Measurements from ENCODE around the gene IL19.

IL19 gene

DNA sequence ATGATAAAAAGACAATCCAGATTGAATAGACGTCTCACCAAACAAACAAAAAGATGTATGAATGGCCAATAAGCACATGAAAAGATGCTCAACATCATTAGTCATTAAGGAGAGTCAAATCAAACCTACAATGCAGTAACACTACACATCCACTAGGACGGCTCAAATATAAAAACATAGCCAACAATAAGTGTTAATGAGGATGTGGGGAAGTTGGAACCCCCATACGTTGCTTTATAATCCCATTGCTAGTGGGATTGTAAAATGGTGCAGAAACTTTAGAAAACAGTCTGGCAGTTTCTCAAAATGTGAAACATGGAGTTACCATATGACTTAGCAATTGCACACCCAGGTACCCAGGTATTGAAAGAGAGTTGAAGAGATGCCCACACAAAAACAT is 112.0 kb downstream of the IL19 start:
- Histone ChIP-seq H3K4me1 (ENCODE audit: control insufficient read depth, insufficient read depth, low read length) (no peaks in the 10 kb centered on the region), H3K36me3 (ENCODE audit: control insufficient read depth, insufficient read depth, low read length) (no peaks in the 10 kb centered on the region), H3K4me3 (ENCODE audit: low read depth, low read length) (no peak overlapping the region), H3K9me3 (ENCODE audit: control insufficient read depth, insufficient read depth, low read depth, low read length) (peaks cover 17% of the 10 kb centered on the region), H3K9ac (ENCODE audit: low read length) (no peak overlapping the region), H3K27me3 (ENCODE audit: control insufficient read depth, insufficient read depth, low read length) (no peaks in the 10 kb centered on the region), H3K27ac (ENCODE audit: low read depth, low read length) (no peak overlapping the region)

DNA sequence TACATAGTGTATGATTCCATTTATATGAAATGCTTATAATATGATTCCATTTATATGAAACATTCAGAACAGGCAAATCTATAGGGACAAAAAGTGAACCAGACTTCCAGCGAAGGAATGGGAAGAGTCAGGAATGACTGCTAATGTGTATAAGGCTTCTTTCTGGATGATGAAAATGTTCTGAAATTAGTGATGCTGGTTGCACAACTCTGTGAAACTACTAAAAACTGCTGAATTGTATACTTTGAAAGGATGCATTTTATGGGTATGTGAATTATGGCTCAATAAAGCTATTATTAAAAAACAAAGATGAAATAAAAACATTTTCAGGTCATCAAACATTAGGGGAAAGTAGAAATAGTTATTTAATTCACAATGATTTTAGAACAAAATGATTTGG is 112.6 kb downstream of the IL19 start:
- Histone ChIP-seq H3K27ac (ENCODE audit: low read depth, low read length) (no peak overlapping the region), H3K9me3 (ENCODE audit: control insufficient read depth, insufficient read depth, low read depth, low read length) (peaks cover 11% of the 10 kb centered on the region), H3K27me3 (ENCODE audit: control insufficient read depth, insufficient read depth, low read length) (no peaks in the 10 kb centered on the region), H3K4me3 (ENCODE audit: low read depth, low read length) (no peak overlapping the region), H3K36me3 (ENCODE audit: control insufficient read depth, insufficient read depth, low read length) (no peaks in the 10 kb centered on the region), H3K4me1 (ENCODE audit: control insufficient read depth, insufficient read depth, low read length) (no peaks in the 10 kb centered on the region), H3K9ac (ENCODE audit: low read length) (no peak overlapping the region)

DNA sequence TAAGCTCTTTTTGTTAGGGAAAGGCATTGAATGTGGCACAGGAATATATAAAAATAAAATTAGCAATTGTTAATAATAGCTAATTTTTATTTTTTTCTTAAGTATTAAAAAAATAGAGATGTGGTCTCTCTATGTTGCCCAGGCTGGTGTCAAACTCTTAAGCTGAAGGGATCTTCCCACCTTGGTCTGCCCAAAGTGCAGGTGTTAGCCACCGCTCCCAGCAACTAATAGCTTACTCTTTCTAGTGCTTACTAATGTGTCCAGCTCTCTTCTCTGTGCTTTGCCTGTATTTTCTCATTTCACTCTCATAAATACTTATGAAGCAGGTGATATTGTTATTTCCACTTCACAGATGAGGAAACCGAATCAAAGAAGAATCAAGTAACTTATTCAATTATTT is 113.3 kb downstream of the IL19 start:
- Histone ChIP-seq H3K9me3 (ENCODE audit: control insufficient read depth, insufficient read depth, low read depth, low read length) (peaks cover 4% of the 10 kb centered on the region), H3K27ac (ENCODE audit: low read depth, low read length) (no peak overlapping the region), H3K9ac (ENCODE audit: low read length) (no peak overlapping the region), H3K4me3 (ENCODE audit: low read depth, low read length) (no peak overlapping the region), H3K27me3 (ENCODE audit: control insufficient read depth, insufficient read depth, low read length) (no peaks in the 10 kb centered on the region), H3K4me1 (ENCODE audit: control insufficient read depth, insufficient read depth, low read length) (no peaks in the 10 kb centered on the region), H3K36me3 (ENCODE audit: control insufficient read depth, insufficient read depth, low read length) (no peaks in the 10 kb centered on the region)

DNA sequence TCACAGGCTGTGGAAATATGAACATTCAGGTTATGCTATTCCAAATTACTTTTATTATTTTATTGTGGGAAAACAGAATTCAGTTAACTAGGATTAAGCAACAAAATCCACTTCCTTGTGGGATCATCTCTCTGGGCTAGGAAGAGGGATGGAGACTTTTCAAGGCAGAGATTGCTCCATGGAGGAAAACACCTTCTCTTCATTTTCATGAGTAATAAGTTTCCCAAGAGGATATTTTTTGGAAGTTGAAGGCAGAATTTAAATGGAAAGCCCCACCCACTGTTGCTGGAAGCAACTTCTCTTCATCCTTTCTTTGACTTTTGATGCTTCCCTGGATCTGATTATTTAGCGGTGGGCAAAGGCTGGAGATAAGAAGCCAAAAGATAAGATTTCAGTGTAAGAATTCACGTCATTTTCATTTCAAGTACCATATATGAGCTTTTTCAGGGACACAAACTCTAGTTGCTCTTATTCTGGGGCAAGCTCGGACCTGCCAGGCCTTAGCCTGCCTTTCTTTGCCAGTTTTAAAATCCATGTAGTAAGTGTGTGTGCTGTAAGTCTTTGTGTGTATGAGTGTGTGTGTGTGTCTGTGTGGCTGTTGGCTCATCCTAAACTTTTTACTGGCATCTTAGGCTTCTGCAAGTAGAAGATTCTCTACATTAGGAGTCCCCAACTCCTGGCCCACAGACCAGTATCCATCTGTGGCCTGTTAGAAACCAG is 114.9 kb downstream of the IL19 start:
- Histone ChIP-seq H3K4me3 (ENCODE audit: low read depth, low read length) (no peak overlapping the region), H3K27me3 (ENCODE audit: control insufficient read depth, insufficient read depth, low read length) (no peaks in the 10 kb centered on the region), H3K27ac (ENCODE audit: low read depth, low read length) (no peak overlapping the region), H3K9me3 (ENCODE audit: control insufficient read depth, insufficient read depth, low read depth, low read length) (no peaks in the 10 kb centered on the region), H3K4me1 (ENCODE audit: control insufficient read depth, insufficient read depth, low read length) (peaks cover 10% of the 10 kb centered on the region), H3K36me3 (ENCODE audit: control insufficient read depth, insufficient read depth, low read length) (no peaks in the 10 kb centered on the region), H3K9ac (ENCODE audit: low read length) (no peak overlapping the region)

DNA sequence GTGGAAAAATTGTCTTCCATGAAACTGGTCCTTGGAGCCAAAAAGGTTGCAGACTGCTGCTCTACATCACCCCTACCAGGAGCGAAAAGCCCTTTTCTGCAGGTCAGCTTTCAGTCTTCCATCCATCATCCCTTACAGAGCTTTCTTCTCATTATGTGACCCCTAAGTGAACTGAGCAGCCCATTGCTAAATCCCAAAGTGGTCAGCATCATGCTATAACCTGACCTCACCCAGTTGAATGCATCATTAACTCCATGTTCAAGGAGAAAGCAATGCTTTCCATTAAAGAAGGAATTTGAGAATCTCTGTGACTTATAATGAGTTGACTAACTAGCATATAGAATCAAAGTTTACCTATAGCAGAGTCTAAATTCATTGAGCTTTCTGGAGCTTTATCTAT is 116.3 kb downstream of the IL19 start:
- Histone ChIP-seq H3K9ac (ENCODE audit: low read length) (no peak overlapping the region), H3K27ac (ENCODE audit: low read depth, low read length) (no peak overlapping the region), H3K36me3 (ENCODE audit: control insufficient read depth, insufficient read depth, low read length) (no peaks in the 10 kb centered on the region), H3K4me3 (ENCODE audit: low read depth, low read length) (no peak overlapping the region), H3K27me3 (ENCODE audit: control insufficient read depth, insufficient read depth, low read length) (no peaks in the 10 kb centered on the region; the same call in 1 of the 2 replicates), H3K4me1 (ENCODE audit: control insufficient read depth, insufficient read depth, low read length) (peaks cover 12% of the 10 kb centered on the region), H3K9me3 (ENCODE audit: control insufficient read depth, insufficient read depth, low read depth, low read length) (no peaks in the 10 kb centered on the region)

DNA sequence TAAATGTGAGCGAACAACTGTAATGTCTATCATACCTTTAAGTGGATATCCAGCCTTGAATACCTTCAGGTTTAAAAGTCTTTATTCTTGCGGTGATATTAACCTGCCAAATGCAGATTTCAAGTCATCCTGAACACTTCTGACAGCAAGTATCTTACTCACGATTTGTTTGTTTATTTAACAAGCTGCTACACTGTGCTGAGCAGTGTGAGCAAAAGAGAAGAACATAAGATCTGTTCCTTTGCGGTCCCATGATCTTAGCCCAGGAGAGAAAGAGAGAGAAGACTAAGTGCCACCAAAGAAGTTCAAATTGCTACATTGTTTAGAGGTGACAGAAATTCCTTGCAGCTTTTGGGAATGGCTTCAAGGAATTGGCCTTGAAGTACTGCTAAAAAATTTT is 117.1 kb downstream of the IL19 start:
- Histone ChIP-seq H3K4me3 (ENCODE audit: low read depth, low read length) (no peak overlapping the region), H3K9me3 (ENCODE audit: control insufficient read depth, insufficient read depth, low read depth, low read length) (no peaks in the 10 kb centered on the region), H3K9ac (ENCODE audit: low read length) (peak overlapping the region; percentile 8), H3K27me3 (ENCODE audit: control insufficient read depth, insufficient read depth, low read length) (no peaks in the 10 kb centered on the region; the same call in 1 of the 2 replicates), H3K4me1 (ENCODE audit: control insufficient read depth, insufficient read depth, low read length) (peaks cover 12% of the 10 kb centered on the region), H3K36me3 (ENCODE audit: control insufficient read depth, insufficient read depth, low read length) (no peaks in the 10 kb centered on the region), H3K27ac (ENCODE audit: low read depth, low read length) (no peak overlapping the region)

DNA sequence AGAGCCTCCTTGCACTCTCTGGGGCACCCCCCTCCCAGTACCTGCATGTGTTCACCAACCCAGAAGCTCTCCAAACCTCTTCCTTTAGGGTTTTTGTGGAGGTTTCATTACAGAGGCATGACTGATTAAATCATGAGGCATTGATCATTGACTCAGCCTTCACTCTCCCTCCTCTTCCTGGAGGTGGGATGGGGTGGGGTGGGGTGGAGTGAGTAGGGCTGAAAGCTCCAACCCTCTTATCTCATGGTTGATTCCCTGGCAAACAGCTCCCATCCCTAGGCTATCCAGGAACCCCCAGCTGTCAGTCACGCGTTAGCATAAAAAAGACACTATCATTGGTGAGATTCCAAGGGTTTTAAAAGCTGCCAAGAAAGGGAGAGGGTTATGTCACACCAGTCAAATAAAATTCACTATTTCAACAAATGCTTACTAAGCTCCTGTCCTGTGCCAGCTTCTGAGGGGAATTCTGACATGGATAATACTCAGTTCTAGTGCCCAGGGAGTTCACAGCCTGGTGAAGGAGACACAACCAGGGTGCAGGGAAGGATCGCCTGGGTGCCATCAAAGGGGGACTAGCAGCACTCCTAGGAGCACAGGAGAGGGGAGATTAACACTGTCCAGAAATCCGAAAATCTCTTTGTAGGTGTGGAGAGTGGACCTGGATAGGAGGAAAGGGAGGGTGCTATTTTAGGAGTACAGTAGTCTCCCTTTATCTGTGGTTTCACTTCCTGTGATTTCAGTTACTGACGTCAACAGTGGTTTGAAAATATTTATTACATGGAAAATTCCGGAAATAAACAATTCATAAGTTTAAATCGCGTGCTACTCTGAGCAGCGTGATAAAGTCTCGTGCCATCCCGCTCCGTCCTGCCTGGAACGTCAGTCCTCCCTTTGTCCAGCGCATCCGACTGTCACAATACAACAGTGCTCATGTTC is 119.8 kb downstream of the IL19 start:
- H3K36me3 ChIP-seq (ENCODE audit: control insufficient read depth, insufficient read depth, low read length) = no peaks in the 10 kb centered on the region
- no peak overlapping the region for H3K27ac ChIP-seq (ENCODE audit: low read depth, low read length)
- no peaks in the 10 kb centered on the region; the same call in 1 of the 2 replicates for H3K27me3 ChIP-seq (ENCODE audit: control insufficient read depth, insufficient read depth, low read length)
- no peaks in the 10 kb centered on the region for H3K9me3 ChIP-seq (ENCODE audit: control insufficient read depth, insufficient read depth, low read depth, low read length)
- H3K4me1 ChIP-seq (ENCODE audit: control insufficient read depth, insufficient read depth, low read length) = peaks cover 16% of the 10 kb centered on the region
- H3K9ac ChIP-seq (ENCODE audit: low read length) = no peak overlapping the region
- H3K4me3 ChIP-seq (ENCODE audit: low read depth, low read length) = no peak overlapping the region; the same call in 1 of the 2 replicates

DNA sequence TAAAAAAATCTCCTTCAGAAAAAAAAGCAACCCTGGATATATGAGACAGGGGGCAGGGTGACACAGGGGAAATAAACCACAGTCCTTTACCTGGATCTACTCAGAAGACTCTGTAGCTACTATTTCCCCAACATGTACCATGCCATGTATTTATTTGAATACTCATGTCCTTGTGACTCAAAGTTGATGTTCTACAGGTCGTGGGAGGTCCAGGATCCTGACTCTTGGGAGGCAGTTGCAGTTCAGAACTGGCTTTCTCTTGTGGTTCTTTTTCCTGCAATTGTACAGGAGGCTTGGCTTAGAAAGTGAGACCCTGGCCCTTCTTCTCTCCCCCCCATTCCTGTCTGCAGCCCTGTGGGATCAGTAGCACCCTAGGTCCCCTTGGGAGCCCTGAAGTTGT is 120.8 kb downstream of the IL19 start:
- Histone ChIP-seq H3K4me3 (ENCODE audit: low read depth, low read length) (no peak overlapping the region), H3K27me3 (ENCODE audit: control insufficient read depth, insufficient read depth, low read length) (no peaks in the 10 kb centered on the region; the same call in 1 of the 2 replicates), H3K36me3 (ENCODE audit: control insufficient read depth, insufficient read depth, low read length) (no peaks in the 10 kb centered on the region), H3K9ac (ENCODE audit: low read length) (no peak overlapping the region), H3K4me1 (ENCODE audit: control insufficient read depth, insufficient read depth, low read length) (peaks cover 21% of the 10 kb centered on the region), H3K27ac (ENCODE audit: low read depth, low read length) (no peak overlapping the region), H3K9me3 (ENCODE audit: control insufficient read depth, insufficient read depth, low read depth, low read length) (no peaks in the 10 kb centered on the region)

All from HUES6 (cell line).